Stimulated activated CD4-positive, alpha-beta T cell treated with anti-CD3 and anti-CD28 coated beads, Interleukin-2, amount 100 ng/mL, for 48 hours (primary cell): ENCODE measurements around the gene LRATD1.

ENCODE experiments used
- DNase-seq, 2 donors: peaks; one replicate each; pipeline ENCODE4 v3.0.0-alpha.2; 2020

LRATD1 gene

DNA sequence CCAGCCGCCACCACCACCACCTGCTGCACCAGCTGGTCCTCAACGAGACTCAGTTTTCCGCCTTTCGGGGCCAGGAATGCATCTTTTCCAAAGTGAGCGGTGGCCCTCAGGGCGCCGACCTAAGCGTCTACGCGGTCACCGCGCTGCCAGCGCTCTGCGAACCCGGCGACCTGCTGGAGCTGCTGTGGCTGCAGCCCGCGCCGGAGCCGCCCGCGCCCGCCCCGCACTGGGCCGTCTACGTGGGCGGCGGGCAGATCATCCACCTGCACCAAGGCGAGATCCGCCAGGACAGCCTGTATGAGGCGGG lies 1.6 kb downstream of the LRATD1 start:
- no peak for DNase-seq

DNA sequence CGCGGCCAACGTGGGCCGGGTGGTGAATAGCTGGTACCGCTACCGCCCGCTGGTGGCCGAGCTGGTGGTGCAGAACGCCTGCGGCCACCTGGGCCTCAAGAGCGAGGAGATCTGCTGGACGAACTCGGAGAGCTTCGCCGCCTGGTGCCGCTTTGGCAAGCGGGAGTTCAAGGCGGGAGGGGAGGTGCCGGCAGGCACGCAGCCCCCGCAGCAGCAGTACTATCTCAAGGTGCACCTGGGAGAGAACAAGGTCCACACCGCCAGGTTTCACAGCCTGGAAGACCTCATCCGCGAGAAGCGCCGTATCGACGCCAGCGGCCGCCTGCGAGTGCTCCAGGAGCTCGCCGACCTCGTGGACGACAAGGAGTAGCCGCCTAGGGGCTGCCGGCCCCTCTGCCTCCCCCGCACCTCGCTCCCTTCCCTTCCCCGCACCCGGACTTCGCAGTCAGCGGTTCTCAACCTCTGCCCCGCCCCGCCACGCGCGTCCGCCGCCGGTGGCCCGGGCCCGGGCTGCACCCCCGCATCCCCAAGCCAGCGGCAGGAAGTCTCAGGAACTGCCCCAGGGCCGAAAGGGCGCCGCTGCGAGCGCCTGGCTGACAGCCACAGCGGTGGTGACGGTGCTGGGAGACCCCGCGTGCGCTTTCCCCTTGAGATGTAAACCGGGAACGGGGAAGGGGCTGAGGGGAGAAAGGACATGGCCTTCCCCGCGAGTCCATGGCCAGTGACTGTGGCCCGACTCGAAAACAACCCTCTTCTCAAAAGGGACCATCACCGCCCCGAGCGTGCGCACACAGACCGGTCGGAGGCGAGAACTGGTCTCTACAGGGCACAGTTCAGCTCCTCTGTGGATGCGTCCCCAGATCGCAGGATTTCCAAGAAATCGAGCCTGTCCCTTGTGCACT lies 2.2 kb downstream of the LRATD1 start:
- peak in 1 of 2 donors; percentile 17 for DNase-seq

DNA sequence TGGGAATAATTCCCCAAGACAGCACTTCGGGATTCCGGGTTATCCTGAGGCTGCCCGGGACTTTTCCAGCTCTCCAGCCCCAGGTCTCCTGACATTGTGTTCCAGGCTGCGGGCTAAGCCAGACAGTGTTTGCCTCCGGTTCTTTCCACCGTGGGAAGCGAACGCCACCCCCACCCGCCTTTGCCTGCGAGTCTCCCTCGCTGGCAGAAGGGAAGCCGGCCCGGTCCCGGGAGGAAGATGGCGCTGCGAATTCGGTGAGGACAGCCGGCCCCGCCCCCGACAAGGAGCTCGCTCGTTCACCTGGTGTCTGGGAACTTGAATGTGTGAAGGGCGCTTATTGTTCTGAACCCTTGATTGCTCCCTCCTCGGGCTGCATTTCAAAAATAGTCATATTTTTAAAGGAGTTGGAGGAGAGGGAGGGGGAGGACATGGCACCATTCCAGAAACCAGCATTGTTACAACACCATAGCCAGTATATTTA lies 2.9 kb downstream of the LRATD1 start:
- no peak for DNase-seq

- DNase-seq: no peak
Observed at GRCh38 chr2:14638488-14638887, 6.0 kb downstream of the LRATD1 start.

- no peak for DNase-seq
Observed at GRCh38 chr2:14641116-14641515, 8.6 kb downstream of the LRATD1 start.

DNA sequence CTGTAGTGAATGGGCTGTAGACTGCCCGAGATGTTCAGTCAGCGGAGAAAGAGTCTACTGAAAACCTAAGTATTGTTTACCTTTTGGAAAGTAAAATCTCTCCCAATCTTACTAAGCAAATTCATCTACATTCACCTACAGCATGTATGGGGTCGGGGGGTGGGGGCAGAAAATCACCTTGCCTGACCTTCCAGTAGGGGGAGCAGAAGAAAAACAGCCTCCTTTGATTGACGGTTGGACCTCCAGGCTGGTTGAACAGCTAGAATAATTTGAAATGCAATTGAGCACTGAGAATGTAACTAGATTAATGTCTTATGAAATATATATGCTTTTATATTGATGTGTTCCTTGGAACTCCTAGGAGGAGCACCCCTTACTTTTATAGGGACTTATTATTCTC lies 10.0 kb downstream of the LRATD1 start:
- DNase-seq: no peak

DNA sequence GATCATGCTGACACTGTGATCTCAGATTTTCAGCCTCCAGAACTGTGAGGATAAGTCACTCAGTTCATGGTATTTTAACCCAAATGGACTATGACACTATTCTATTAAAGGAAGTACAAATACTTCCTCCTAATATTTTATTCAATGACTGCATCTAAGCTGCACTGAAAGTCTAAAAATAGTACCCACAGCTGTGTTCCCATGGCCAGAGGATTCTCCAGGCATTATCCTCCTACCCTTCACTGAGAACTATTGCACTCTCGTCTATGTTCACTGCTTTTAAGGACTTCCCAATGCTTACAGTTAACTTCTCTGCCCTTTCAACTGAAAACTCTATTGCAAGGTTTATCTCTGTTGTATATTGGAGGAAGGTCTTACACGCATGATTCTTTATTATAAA lies 15.2 kb downstream of the LRATD1 start:
- DNase-seq: no peak

DNA sequence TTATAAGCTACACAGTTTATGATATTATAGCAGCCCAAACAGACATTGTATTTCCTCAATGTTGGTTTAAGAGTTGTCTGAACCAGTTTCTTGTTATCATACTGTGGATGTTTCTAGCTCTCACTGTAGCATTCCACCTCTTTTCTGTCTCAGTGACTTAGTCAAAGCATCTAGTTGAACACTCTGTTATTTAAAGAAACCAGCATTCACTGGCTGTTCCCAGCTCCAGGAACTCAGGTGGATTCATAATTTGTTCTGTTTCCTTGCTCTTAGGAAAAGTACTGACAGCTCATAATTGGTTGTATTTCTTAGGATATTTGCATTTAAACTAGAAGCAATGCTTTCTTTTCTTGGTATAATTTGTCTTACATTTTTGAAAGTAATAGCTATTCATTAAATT lies 17.5 kb downstream of the LRATD1 start:
- DNase-seq: no peak

GRCh38 chr2:14654835-14655282 lies 22.3 kb downstream of the LRATD1 start:
- no peak for DNase-seq

DNA sequence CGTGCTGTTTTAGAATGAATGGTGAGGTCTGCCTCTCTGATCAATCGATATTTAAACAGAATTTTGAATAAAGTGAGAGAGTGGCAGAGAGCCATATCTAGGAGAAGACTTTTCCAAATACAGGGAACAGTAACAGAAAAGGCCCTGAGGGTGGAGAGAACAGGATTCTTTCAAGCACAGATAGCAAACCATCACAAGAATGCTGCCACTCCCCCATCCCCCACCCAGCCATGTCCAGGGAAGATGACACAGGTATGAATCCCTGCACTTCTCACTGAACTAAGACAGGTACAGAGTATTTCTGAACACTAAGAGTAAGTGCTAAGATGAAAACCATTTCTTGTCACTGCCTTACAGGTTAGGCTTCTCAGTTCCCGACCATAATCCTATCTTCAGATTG lies 23.6 kb downstream of the LRATD1 start:
- DNase-seq: no peak

- no peak for DNase-seq
Observed at GRCh38 chr2:14661163-14661562, 28.6 kb downstream of the LRATD1 start.

- DNase-seq: no peak
Observed at GRCh38 chr2:14673351-14673875, 40.9 kb downstream of the LRATD1 start.

- DNase-seq: no peak
Observed at GRCh38 chr2:14675489-14675888, 43.0 kb downstream of the LRATD1 start.

GRCh38 chr2:14676371-14676770 lies 43.9 kb downstream of the LRATD1 start:
- no peak for DNase-seq

DNA sequence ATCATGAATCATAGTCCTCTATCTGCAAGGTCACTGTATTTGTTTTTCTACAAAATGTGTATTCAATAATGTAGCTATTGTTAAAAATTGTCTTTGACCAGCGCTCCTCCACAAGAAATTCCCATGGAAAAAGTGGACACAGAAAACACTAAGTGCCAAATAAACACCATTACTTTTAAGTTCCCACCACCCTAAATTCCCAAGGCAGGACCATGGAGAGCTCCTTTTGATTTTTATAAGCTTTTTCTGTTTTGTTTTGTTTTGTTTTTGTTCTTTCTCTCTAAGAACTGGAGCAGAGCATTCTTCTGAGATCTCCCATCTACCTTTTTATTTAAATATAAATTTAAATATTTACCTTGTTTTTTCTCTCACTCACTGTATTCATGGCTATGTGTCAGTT lies 44.5 kb downstream of the LRATD1 start:
- DNase-seq: no peak

DNA sequence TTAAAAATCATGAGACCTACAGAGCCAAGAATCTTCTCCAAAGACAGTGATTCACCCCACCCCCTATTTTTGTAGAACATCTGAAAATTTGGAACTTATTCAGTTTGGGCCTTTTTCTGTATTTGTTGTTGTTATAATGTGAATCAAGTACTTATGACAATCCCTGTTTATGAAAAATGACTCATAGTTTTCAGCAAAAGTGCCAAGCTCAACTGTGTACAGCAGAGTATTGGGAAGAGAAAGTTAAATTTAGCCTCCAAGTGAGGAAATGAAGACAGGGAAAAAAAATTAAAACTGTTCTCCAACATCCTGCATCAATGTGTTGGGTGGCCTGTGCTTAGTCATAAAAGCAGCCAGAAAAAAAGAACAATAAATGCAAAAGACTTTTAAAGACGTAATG lies 46.2 kb downstream of the LRATD1 start:
- DNase-seq: no peak

DNA sequence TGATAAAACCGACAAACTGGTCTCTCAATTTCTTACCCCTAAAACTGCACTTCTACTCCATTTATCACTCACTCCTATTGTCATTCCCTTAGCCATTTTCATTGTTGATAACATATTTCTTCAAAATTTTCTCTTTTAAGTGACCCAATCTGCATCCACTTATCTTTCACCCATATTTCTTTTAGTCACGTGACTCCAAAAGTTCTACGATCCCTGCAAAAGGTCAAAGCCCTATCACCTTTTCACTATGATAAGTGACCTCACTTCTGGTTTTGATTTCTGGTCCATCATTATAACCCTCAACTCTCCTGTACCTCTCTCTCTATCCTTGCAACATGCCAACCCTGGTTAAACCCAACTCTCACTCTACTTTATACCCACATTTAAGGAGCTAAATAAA lies 49.1 kb downstream of the LRATD1 start:
- no peak for DNase-seq
